ENCODE data around the gene MACROD2. TPM values are rescaled to one million over a fixed set of nuclear protein-coding genes. Genes with fewer than 3 reads are reported as not detected.

The MACROD2 gene
- total RNA-seq, 1 experiment from 2014 or later, result 3.7 TPM

DNA sequence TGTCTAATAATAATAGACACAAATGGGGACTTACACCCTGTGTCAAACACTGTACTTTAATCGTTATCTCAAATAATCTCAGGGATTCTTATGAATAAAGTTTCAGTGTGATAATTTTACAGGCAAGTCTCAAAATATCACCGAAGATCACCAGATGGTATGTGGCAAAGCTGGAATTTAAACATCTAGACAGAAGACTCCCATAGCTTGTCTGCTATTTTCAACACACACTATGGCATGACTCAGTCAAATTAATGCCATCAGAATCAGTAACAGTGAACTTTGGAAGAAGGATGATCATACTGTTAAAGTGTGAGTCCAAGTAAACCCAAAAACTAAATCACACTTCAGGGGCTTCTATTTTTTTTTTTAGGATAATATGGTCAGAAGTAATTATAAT is 1209.7 kb downstream of the MACROD2 start:
- TF ChIP-seq ELF1 (IDR thresholded peaks at IDR 0.05; ENCODE audit: borderline replicate concordance, low read depth) (no peak), SP1 (IDR thresholded peaks at IDR 0.05; ENCODE audit: low read depth) (no peak), ZNF274 (IDR thresholded peaks at IDR 0.05; ENCODE audit: low read depth, low read length) (no peak), EZH2phosphoT487 (IDR thresholded peaks at IDR 0.05; ENCODE audit: borderline replicate concordance) (no peak), SRF (IDR thresholded peaks at IDR 0.05; ENCODE audit: low read depth) (no peak), EZH2 (IDR thresholded peaks at IDR 0.05) (no peak), CBX3 (IDR thresholded peaks at IDR 0.05; ENCODE audit: low read depth) (no peak), YY1 (IDR thresholded peaks at IDR 0.05; ENCODE audit: extremely low read depth, insufficient replicate concordance, low read depth, low read length) (no peak), RAD21 (IDR thresholded peaks at IDR 0.05; ENCODE audit: low read depth) (no peak), POLR2A (IDR thresholded peaks at IDR 0.05; ENCODE audit: borderline replicate concordance, extremely low read depth, insufficient read depth, insufficient read length) (no peak), TCF7L2 (IDR thresholded peaks at IDR 0.05; ENCODE audit: borderline replicate concordance, extremely low read depth, insufficient read depth, insufficient read length) (no peak)
- TF ChIP-seq, protein P1, sequence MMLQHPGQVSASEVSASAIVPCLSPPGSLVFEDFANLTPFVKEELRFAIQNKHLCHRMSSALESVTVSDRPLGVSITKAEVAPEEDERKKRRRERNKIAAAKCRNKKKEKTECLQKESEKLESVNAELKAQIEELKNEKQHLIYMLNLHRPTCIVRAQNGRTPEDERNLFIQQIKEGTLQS (IDR thresholded peaks at IDR 0.05), result no peak
- TF ChIP-seq, protein P2, sequence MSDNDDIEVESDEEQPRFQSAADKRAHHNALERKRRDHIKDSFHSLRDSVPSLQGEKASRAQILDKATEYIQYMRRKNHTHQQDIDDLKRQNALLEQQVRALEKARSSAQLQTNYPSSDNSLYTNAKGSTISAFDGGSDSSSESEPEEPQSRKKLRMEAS (IDR thresholded peaks at IDR 0.05), result no peak
- TF ChIP-seq, protein P3, sequence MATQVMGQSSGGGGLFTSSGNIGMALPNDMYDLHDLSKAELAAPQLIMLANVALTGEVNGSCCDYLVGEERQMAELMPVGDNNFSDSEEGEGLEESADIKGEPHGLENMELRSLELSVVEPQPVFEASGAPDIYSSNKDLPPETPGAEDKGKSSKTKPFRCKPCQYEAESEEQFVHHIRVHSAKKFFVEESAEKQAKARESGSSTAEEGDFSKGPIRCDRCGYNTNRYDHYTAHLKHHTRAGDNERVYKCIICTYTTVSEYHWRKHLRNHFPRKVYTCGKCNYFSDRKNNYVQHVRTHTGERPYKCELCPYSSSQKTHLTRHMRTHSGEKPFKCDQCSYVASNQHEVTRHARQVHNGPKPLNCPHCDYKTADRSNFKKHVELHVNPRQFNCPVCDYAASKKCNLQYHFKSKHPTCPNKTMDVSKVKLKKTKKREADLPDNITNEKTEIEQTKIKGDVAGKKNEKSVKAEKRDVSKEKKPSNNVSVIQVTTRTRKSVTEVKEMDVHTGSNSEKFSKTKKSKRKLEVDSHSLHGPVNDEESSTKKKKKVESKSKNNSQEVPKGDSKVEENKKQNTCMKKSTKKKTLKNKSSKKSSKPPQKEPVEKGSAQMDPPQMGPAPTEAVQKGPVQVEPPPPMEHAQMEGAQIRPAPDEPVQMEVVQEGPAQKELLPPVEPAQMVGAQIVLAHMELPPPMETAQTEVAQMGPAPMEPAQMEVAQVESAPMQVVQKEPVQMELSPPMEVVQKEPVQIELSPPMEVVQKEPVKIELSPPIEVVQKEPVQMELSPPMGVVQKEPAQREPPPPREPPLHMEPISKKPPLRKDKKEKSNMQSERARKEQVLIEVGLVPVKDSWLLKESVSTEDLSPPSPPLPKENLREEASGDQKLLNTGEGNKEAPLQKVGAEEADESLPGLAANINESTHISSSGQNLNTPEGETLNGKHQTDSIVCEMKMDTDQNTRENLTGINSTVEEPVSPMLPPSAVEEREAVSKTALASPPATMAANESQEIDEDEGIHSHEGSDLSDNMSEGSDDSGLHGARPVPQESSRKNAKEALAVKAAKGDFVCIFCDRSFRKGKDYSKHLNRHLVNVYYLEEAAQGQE (IDR thresholded peaks at IDR 0.05; ENCODE audit: low read depth), result no peak

More for the DNA sequence above, 1209.7 kb downstream of the MACROD2 start:
- no peaks in the 10 kb centered on the region for H3K79me2 ChIP-seq (ENCODE audit: insufficient read depth, low read length)
- ChIA-PET CTCF (no interaction called here), POLR2A (no interaction called here), RAD21 (ENCODE audit: low non-redundant PET in 1 of 2, low total read pairs in 2 of 2, uncharacterized antibody in 2 of 2, unreplicated experiment in 2 of 2) (no interaction called here)
- no peak overlapping the region for H3K9ac ChIP-seq (ENCODE audit: low read length)
- no peak overlapping the region for H2AFZ ChIP-seq (ENCODE audit: low read depth, low read length, poor library complexity, severe bottlenecking)
- no peak overlapping the region for H3K4me2 ChIP-seq (ENCODE audit: low read length)
- H3K9me2 ChIP-seq (ENCODE audit: insufficient read depth), result no peaks in the 10 kb centered on the region
- DNase-seq (ENCODE audit: low read depth, low spot score), result no peak
- H3K4me1 ChIP-seq (ENCODE audit: control insufficient read depth in 1 of 2, insufficient read depth in 2 of 2, low read length in 2 of 2), result no peaks in the 10 kb centered on the region
- H4K20me1 ChIP-seq (ENCODE audit: insufficient read depth), result no peaks in the 10 kb centered on the region
- intact Hi-C loops (cut with micrococcal nuclease), result no loop called here
- no TSS peak for BruUV-seq (replicated peaks)
- H3K27ac ChIP-seq (ENCODE audit: low read depth, low read length), result no peak overlapping the region
- H3K9me3 ChIP-seq (ENCODE audit: control insufficient read depth in 1 of 2, insufficient read depth in 1 of 2, low read depth in 1 of 2, low read length in 2 of 2), result no peaks in the 10 kb centered on the region
- ATAC-seq, result no peak
- no peaks in the 10 kb centered on the region for H3K27me3 ChIP-seq (ENCODE audit: insufficient read depth, low read length)
- H3K36me3 ChIP-seq (ENCODE audit: control insufficient read depth in 1 of 2, insufficient read depth in 2 of 2, low read length in 2 of 2), result no peaks in the 10 kb centered on the region
- H3K4me3 ChIP-seq (replicated peaks in 1 of 2; ENCODE audit: low read depth in 1 of 2, low read length in 2 of 2), result no peak overlapping the region

All from HCT116 (cell line).